Osteocyte (in vitro differentiated cells): ENCODE results near the gene CPXM2. TPM values are rescaled to one million over a fixed set of nuclear protein-coding genes. Genes with fewer than 3 reads are reported as not detected.

ENCODE experiments used
- DNase-seq: peaks from one replicate; pipeline ENCODE4 v3.0.0; 2021; ENCODE audit warnings: mixed read lengths; ENCODE audit not compliant: unreplicated experiment; ENCODE audit errors: extremely low spot score
- H3K27ac Mint-ChIP-seq: one replicate; pipeline ENCODE4 v1.8.0; 2021; ENCODE audit warnings: mild to moderate bottlenecking, mixed read lengths; ENCODE audit not compliant: unreplicated experiment
- H3K27me3 Mint-ChIP-seq: one replicate; pipeline ENCODE4 v1.8.0; 2021; ENCODE audit warnings: mixed read lengths; ENCODE audit not compliant: unreplicated experiment
- H3K36me3 Mint-ChIP-seq: one replicate; pipeline ENCODE4 v1.8.0; 2021; ENCODE audit warnings: mixed read lengths; ENCODE audit not compliant: unreplicated experiment
- H3K4me1 Mint-ChIP-seq: one replicate; pipeline ENCODE4 v1.8.0; 2021; ENCODE audit warnings: mixed read lengths; ENCODE audit not compliant: unreplicated experiment
- H3K4me3 Mint-ChIP-seq: one replicate; pipeline ENCODE4 v1.8.0; 2021; ENCODE audit warnings: mild to moderate bottlenecking, moderate library complexity, mixed read lengths; ENCODE audit not compliant: unreplicated experiment
- H3K9me3 Mint-ChIP-seq: one replicate; pipeline ENCODE4 v1.8.0; 2021; ENCODE audit warnings: mixed read lengths; ENCODE audit not compliant: unreplicated experiment
- total RNA-seq: library from RNA; stranded (reverse); gene quantifications from 2 replicates; pipeline ENCODE4 v1.2.1, GENCODE V29; 2021
- TF ChIP-seq, protein P1 (sequence below): fragments of 200-600 bp; sonication (generic); IDR thresholded peaks from 2 replicates; pipeline ENCODE4 v1.5.0; 2021; ENCODE audit warnings: antibody characterized with exemption, mild to moderate bottlenecking, moderate library complexity

CPXM2 gene
- total RNA-seq, 1 donor from 2014 or later, result not detected

GRCh38 chr10:123837756-123838155, 53.9 kb downstream of the CPXM2 start:
- peak; percentile 44 for DNase-seq
- Mint-ChIP-seq H3K36me3 (no peaks in the 10 kb centered on the region), H3K27me3 (peaks cover 3% of the 10 kb centered on the region), H3K4me1 (no peaks in the 10 kb centered on the region), H3K4me3 (no peak overlapping the region), H3K9me3 (no peaks in the 10 kb centered on the region), H3K27ac (no peak overlapping the region)
- TF ChIP-seq, protein P1, sequence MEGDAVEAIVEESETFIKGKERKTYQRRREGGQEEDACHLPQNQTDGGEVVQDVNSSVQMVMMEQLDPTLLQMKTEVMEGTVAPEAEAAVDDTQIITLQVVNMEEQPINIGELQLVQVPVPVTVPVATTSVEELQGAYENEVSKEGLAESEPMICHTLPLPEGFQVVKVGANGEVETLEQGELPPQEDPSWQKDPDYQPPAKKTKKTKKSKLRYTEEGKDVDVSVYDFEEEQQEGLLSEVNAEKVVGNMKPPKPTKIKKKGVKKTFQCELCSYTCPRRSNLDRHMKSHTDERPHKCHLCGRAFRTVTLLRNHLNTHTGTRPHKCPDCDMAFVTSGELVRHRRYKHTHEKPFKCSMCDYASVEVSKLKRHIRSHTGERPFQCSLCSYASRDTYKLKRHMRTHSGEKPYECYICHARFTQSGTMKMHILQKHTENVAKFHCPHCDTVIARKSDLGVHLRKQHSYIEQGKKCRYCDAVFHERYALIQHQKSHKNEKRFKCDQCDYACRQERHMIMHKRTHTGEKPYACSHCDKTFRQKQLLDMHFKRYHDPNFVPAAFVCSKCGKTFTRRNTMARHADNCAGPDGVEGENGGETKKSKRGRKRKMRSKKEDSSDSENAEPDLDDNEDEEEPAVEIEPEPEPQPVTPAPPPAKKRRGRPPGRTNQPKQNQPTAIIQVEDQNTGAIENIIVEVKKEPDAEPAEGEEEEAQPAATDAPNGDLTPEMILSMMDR, result no peak

GRCh38 chr10:123836418-123837145, 55.0 kb downstream of the CPXM2 start:
- Mint-ChIP-seq H3K9me3 (no peaks in the 10 kb centered on the region), H3K4me3 (no peak overlapping the region), H3K4me1 (no peaks in the 10 kb centered on the region), H3K36me3 (no peaks in the 10 kb centered on the region), H3K27ac (no peak overlapping the region), H3K27me3 (peaks cover 3% of the 10 kb centered on the region)
- peak; percentile 57 for DNase-seq
- TF ChIP-seq, protein P1, result no peak

DNA sequence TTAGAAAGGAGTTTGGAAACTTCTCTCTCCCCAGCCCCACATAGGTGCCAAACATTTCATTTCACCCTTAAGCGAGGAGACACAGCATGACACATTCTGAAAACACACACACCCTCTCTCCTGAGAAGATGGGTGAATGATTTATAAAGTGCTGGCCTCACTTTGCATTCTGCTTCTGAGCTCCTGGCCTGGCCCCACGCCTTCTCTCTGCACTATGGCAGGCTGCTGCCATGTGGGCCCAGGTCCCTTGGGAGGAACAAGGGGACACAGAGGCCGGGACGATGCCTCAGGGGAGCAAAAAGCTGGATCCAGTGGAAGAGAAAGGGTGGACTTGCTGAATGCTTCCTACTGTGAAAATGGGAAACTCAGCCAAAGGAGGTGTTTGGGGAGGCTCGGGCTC, 56.0 kb downstream of the CPXM2 start:
- H3K36me3 Mint-ChIP-seq, result no peaks in the 10 kb centered on the region
- DNase-seq, result no peak

GRCh38 chr10:123833170-123833850, 58.3 kb downstream of the CPXM2 start:
- no peak overlapping the region for H3K27ac Mint-ChIP-seq
- TF ChIP-seq, protein P1, result no peak
- H3K36me3 Mint-ChIP-seq, result no peaks in the 10 kb centered on the region

More for the DNA sequence above, 56.0 kb downstream of the CPXM2 start:
- Mint-ChIP-seq H3K9me3 (no peaks in the 10 kb centered on the region), H3K27me3 (peaks cover 3% of the 10 kb centered on the region), H3K4me3 (no peak overlapping the region), H3K27ac (no peak overlapping the region), H3K4me1 (no peaks in the 10 kb centered on the region)
- TF ChIP-seq, protein P1, result no peak

GRCh38 chr10:123831259-123831658, 60.3 kb downstream of the CPXM2 start:
- no peak for DNase-seq
- Mint-ChIP-seq H3K27me3 (peaks cover under 1% of the 10 kb centered on the region), H3K27ac (no peak overlapping the region), H3K36me3 (no peaks in the 10 kb centered on the region), H3K4me3 (no peak overlapping the region), H3K9me3 (no peaks in the 10 kb centered on the region), H3K4me1 (no peaks in the 10 kb centered on the region)
- TF ChIP-seq, protein P1, result no peak

More at GRCh38 chr10:123833170-123833850, 58.3 kb downstream of the CPXM2 start:
- peaks cover 3% of the 10 kb centered on the region for H3K27me3 Mint-ChIP-seq
- no peaks in the 10 kb centered on the region for H3K9me3 Mint-ChIP-seq
- peak; percentile 73 for DNase-seq
- no peak overlapping the region for H3K4me3 Mint-ChIP-seq
- no peaks in the 10 kb centered on the region for H3K4me1 Mint-ChIP-seq
